ENCODE measurements around the gene OCA2.

DNA sequence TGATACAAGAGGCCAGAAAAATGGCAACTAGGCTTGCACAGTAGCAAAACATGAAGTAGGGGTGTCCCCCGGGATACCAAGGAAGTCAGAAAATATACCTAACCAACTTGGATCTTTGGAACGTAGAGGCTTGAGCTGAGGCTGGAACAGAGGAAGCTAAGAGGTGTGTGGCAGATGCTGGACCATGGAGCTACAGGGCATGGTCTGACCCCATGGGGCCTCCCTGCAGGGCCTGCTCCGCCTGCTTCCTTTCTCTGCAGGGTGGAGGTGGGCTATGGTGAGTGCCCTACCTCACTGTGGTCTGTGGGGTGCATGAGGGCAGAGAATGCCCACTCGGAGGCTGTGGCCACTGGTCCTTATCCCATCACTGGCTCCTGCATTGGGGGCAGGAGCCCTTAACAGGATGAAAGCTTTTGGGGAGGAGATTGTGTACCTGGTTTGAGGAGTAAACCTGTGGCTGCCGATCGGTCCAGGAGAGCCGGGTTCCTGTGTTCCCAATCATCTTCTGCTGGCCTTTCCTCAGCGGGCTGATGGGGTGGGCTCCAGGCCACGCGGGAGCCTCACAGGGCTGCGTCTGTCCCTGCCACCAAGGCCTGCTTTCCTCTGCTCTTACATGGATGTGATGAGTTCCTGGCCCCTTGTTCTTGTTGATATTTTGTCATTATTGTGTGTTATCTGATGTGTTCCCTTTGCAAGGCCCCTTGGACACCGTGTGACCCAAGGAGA is 96.8 kb downstream of the OCA2 start:
- TF ChIP-seq POLR2A (IDR thresholded peaks at IDR 0.05; ENCODE audit: low read depth, low read length) (no peak), SMC3 (IDR thresholded peaks at IDR 0.05; ENCODE audit: low read depth, low read length) (no peak), CEBPB (IDR thresholded peaks at IDR 0.05; ENCODE audit: low read depth, low read length) (no peak), RFX5 (IDR thresholded peaks at IDR 0.05; ENCODE audit: low read depth, low read length) (no peak), MXI1 (IDR thresholded peaks at IDR 0.05; ENCODE audit: borderline replicate concordance, low read depth, low read length) (no peak), RAD21 (IDR thresholded peaks at IDR 0.05; ENCODE audit: low read length) (no peak), MAFK (IDR thresholded peaks at IDR 0.05; ENCODE audit: low read depth, low read length) (no peak)
- TF ChIP-seq, protein P1, sequence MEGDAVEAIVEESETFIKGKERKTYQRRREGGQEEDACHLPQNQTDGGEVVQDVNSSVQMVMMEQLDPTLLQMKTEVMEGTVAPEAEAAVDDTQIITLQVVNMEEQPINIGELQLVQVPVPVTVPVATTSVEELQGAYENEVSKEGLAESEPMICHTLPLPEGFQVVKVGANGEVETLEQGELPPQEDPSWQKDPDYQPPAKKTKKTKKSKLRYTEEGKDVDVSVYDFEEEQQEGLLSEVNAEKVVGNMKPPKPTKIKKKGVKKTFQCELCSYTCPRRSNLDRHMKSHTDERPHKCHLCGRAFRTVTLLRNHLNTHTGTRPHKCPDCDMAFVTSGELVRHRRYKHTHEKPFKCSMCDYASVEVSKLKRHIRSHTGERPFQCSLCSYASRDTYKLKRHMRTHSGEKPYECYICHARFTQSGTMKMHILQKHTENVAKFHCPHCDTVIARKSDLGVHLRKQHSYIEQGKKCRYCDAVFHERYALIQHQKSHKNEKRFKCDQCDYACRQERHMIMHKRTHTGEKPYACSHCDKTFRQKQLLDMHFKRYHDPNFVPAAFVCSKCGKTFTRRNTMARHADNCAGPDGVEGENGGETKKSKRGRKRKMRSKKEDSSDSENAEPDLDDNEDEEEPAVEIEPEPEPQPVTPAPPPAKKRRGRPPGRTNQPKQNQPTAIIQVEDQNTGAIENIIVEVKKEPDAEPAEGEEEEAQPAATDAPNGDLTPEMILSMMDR (conservative IDR thresholded peaks at IDR 0.05; ENCODE audit: low read depth, low read length) = no peak
- TF ChIP-seq, protein P2, sequence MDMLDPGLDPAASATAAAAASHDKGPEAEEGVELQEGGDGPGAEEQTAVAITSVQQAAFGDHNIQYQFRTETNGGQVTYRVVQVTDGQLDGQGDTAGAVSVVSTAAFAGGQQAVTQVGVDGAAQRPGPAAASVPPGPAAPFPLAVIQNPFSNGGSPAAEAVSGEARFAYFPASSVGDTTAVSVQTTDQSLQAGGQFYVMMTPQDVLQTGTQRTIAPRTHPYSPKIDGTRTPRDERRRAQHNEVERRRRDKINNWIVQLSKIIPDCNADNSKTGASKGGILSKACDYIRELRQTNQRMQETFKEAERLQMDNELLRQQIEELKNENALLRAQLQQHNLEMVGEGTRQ (IDR thresholded peaks at IDR 0.05; ENCODE audit: low read depth, low read length) = no peak
- TF ChIP-seq, protein P3, sequence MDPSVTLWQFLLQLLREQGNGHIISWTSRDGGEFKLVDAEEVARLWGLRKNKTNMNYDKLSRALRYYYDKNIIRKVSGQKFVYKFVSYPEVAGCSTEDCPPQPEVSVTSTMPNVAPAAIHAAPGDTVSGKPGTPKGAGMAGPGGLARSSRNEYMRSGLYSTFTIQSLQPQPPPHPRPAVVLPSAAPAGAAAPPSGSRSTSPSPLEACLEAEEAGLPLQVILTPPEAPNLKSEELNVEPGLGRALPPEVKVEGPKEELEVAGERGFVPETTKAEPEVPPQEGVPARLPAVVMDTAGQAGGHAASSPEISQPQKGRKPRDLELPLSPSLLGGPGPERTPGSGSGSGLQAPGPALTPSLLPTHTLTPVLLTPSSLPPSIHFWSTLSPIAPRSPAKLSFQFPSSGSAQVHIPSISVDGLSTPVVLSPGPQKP (IDR thresholded peaks at IDR 0.05; ENCODE audit: borderline replicate concordance, low read depth, low read length) = no peak

All from IMR-90 (cell line).